GM21423 (cell line): ENCODE measurements around the gene ETV7.
"Not testable (repeated sequence)": the region's sequence is repeated elsewhere in the genome, so short reads cannot be mapped to it uniquely, and the experiment has no call there.

Experiments used
- ATAC-seq: cut with Tn5 transposase; IDR thresholded peaks from one replicate; pipeline ENCODE4 v1.9.1; 2021; ENCODE audit warnings: mild to moderate bottlenecking, moderate library complexity; ENCODE audit not compliant: unreplicated experiment

Gene ETV7

DNA sequence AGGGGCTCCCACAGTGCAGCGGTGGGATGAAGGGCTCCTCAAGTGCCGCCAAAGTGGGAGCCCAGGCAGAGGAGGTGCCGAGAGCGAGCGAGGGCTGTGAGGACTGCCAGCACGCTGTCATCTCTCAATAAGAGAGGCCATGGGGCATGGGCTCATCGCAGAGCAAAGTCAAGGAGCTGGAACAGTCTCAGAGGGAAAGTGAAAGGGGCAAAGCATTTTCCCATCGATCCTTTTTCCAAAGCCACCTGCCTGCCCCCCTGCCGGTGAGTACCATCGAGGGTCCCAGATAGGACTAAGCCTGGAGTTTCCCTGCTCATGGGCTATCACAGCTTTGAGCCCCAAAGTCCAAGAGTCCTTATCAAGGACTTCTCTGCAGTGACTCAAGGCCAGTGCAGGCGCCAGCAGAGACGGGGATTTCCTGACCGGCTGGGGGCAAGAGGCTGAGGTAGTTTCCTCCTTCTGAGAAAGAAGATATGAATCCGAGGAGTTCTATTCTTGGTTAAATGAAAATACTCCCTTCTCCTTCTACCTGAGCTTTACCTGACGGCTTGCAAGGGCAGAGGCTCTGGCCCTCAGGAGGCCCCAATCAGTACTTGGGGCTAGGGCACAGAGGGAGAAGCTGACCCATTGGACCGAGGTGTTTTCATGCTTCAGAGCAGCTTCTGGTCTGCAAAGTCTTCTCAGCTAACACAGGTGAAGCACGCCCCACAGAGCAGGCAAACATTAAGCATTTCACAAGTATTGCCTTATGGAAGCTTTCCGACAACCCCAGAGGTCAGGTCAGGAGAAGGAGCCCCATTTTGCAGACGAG lies 22.6 kb downstream of the ETV7 start:
- no peak for ATAC-seq

DNA sequence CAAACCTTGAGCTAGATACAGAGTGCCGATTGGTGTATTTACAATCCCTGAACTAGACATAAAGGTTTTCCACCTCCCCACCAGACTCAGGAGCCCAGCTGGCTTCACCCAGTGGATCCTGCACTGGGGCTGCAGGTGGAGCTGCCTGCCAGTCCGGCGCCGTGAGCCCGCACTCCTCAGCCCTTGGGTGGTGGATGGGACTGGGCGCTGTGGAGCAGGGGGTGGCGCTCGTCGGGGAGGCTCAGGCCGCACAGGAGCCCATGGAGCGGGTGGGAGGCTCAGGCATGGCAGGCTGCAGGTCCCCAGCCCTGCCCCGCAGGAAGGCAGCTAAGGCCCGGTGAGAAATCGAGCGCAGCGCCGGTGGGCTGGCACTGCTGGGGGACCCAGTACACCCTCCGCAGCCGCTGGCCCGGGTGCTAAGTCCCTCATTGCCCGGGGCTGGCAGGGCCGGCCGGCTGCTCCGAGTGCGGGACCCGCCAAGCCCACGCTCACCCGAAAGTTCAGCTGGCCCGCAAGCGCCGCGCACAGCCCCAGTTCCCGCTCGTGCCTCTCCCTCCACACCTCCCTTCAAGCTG lies 23.3 kb downstream of the ETV7 start:
- not testable (repeated sequence) for ATAC-seq

DNA sequence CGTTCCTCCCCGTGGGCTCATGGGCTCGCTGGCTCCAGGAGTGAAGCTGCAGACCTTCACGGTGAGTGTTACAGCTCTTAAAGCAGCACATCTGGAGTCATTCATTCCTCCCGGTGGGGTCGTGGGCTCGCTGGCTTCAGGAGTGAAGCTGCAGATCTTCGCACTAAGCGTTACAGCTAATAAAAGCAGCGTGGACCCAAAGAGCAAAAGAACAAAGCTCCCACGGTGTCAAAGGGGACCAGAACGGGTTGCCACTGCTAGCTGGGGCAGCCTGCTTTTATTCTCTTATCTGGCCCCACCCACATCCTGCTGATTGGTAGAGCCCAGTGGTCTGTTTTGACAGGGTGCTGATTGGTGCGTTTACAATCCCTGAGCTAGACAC lies 24.1 kb downstream of the ETV7 start:
- ATAC-seq = not testable (repeated sequence)

DNA sequence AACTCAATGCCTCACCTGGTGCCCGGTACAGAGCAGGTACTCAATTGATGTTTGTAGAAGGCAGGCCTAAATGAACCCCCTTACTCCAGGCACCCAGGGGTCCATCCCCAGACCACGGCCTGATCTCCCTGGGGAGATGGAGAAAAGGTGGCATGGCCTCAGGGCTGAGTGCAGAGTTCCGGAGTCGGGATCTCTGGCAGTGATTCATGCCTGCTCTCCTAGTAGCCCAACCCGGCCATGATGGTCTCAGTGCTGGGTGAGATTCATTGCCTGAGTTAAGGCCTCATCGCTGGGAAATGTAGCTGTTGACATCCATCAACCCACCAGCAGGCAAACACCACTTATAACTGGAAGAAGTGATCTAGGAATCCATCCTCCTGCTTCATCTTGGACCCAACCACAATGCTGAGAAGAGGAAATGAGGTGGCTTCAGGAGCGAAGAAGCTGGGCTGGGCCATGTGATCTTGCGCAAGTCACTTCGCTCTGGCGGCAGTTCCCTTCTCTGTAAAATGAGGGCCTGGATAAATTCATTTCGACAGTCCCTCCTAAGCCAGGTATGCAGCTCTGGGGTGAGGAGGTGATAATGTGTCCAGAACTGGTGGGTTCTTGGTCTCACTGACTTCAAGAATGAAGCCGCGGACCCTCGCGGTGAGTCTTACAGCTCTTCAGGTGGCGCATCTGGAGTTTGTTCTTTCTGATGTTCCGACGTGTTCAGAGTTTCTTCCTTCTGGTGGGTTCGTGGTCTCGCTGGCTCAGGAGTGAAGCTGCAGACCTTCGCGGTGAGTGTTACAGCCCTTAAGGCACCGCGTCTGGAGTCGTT lies 24.7 kb downstream of the ETV7 start:
- ATAC-seq = no peak

DNA sequence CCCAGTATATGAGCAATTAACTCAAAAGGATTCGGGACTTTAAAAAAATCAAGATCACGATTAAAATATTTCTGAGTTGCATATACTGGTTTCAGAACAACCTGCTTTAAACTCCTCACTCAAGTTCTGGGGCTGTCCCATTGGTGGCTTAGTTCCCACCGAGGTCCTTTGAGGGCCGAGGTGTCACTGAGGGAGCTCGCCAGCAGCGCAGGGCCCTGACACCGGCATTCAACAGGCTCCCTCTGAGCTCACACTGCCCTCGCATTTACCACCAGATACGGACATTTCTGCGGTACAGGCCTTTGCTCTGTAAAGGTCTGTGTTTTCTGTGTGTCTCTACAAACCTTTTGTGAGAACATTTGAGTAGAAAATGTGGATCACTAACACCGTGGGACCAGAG lies 26.4 kb downstream of the ETV7 start:
- no peak for ATAC-seq

DNA sequence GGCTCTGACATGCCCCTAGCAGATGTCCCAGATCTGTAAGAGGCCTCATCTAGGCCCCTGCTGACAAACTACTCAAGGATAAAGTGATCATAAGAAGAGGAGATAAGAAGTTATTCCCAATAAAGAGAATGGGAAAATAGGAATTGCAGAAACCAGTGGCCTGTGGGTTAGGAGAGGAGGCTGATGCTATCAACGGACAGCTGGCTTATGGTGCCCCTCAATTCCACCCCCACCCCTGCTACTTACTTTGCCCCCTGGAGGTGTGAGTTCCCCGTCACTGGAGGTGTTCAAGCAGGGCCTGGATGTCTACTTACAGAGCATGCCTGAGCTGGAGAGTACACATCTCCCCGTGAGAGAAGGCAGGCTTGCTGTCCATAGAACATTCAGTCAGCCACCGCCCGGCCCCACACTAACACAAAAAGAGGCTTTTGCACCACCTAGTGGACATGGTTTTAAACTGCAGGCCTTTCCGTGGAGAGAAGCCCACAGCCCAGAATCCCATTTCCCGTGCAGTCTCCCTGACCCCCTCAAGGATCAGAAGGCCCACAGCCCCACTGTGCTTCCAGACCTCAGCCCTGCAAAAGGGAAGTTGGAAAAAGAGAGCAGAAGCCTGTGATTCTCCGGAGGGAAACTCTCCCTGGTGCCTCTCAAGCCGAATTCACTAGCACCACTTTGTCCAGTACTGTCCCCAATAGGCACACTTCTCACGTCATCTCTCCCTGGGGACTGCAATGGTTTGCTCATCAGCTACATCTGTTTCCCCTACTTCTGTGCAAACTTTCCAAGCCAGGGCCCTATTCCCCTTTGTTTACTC lies 27.0 kb downstream of the ETV7 start:
- ATAC-seq = peak; percentile 45

DNA sequence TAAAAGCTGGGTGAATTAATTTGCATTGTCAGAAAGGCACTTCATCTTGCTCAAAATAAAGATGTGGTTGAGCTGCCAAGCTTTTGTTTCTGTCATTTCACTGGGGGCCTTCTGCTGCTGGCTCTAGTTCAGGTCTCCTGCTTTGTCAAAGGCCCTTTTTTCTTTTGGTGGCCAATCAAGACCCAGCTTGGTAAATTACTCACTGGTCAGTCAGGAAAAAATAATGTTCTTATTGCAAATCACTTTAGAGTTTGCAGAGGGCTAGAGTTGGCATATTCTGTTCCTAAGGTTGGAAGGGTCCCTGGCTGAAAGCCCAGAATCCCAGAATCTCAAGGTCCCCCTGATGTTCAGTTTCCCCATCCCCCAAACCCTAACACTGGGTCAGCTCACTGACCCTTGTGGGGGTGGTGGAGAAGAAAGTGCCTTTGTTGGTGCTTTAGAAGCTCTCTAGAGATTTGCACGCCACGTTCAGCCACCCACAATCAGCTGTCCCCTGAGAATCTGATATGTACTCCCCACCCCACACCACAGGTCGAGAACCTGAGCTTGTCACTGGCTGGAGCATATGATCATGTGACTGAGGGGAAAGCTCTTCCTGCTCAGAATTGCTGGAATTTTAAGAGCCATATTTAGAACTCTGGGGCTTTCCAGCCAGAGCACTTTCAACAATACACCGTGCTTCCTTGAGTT lies 29.1 kb downstream of the ETV7 start:
- no peak for ATAC-seq

DNA sequence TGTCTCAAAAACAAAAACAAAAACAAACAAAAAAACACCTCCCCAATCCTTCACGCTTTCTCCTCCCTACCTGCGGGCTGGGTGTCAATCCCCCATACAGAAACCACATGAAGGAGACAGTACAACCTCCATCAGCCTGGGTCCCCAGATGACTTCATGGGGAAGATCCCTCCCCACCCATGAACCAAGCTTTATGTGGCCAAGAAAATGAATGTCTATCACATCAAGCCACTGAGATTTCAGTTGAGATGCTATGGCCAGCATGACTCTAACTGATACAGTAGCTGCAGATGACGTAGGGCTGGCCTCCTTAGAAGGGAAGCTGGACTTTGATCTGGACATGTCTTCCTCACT lies 29.6 kb downstream of the ETV7 start:
- no peak for ATAC-seq

DNA sequence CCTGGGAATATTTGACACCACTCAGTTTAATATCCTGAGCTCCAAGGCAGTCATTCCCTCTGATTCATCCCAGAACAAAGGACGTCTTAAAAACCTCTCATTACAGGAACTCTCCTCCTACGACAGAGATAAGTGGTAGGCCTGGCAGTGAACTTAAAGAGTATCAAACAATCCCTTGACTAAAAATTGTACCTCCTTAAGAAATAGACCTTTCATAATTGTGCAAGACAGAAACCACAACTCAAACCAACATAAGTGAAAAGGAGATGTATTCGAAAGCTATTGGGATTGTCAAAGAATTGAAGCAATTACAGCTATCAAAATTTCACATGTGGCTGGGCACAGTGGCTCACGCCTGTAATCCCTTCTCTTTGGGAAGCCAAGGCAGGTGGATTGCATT lies 31.6 kb downstream of the ETV7 start:
- ATAC-seq = no peak

DNA sequence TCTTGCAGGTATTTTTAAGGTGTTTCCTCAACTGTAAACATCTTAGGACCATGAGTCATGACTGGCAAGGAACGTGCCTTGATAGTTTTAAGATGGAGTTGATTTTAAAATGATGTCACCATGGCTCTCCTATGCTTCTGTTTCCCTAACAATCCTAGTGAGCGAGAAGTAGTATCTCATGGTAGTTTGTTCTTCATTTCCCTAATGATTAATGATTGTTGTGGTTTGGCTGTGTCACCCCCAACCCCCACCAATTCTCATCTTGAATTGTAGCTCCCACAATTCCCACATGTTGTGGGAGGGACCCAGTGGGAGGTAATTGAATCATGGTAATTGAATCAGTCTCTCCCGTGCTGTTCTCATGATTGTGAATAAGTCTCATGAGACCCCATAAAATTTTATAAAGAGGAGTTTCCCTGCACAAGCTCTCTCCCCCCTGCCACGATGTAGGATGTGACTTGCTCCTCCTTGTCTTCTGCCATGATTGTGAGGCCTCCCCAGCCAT lies 34.0 kb downstream of the ETV7 start:
- ATAC-seq = no peak

DNA sequence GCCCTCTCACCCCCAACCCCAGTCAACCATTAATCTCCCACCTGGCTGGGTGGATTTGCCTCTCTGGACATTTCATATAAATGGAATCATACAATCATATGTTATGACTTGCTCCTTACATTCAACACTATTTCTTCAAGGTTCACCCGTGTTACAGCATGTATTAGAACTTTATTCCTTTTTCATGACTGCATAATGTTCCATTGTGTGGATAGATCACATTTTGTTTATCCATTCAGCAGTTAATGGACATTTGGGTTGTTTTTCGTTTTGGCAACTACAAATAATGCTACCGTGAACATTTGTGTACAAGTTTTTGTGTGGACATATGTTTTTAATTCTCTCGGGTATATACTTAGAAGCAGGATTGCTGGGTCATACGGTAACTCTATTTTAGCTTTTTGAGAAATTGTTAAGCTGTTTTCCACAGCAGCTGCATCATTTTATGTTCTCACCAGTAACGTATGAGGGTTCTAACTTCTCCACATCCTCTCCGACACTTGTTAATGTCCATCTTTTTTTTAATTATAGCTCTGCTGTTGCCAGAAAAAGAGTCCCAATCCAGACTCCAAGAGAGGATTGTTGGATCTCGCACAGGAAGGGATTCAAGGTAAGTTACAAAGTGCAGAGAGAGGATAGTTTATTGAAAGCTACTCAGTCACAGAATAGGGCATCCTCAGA lies 34.9 kb downstream of the ETV7 start:
- ATAC-seq = no peak

DNA sequence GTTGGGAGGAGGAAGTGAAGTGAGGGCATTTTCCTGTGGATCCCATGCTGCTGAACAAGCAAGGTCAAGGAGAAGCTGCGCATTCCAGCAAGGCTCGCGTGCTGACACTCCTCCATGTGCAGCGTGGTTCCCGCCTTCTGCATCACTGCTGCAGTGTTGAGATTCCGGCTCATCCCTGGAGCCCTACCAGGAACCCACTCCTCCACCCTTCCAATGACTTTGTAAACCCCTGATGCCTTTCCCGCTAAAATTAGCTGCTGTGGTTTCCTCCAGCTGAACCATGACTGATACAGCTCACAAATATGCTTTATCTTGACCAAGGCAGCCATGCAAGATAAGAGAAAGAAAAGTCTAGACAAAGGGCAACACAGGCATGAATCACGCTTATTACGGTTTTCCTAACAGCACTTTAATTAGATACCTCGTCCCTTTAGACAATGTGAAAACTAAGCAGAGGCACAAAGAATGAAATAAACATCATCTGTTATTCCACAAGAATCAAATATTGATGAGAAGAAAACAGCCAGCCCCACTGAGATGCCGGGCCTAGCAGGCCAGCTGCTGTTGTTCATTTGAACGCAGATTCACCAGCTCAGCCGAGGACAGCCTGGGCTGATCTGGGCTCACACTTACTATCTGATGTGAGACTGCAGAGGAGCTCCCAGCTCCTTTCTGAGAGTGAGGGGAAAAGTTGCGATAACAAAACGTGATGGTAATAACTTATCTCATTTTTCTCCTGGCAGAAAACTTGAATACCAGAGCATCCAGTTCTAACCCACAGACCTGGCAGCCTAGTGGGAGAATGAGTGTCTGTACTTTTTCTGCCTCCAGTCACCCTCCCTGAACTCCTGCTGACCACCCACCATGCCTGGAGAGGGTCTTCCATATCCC lies 36.5 kb downstream of the ETV7 start:
- no peak for ATAC-seq

DNA sequence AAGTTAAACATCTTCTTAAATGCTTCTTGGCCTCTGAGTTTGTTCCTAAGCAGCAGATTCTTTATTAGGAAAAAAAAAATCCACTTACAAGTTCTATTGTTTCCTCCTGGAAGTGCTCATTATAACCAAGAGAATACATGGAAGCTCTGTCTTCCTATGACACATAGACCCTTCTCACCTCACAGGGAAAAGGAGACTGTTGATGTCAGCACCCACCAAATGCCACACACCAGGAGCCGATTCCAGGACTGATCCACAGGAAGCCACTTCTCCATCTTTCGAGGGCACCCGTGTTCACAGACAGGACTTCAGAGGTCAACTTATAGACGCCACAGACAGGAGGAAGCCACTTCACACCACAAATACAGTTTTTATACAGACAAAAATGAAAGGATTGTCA lies 37.4 kb downstream of the ETV7 start:
- ATAC-seq = no peak

DNA sequence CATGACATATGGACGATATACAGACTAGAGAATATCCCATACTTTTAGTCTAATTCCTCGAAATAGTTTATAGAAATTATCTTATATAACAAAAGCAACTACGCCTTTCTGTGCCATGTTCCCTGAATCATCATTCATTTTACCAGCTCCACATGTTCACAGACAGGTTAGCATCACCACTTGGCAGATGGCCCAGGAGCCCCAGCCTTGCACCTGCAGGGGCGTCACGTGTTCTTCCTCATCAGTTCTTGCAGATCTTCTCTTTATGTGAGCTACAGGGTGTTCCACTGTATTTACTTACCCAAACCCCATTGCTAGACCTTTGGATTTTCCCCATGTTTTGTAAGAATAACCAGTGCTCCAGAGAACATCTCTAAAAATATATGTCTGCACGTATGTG lies 38.2 kb downstream of the ETV7 start:
- no peak for ATAC-seq

DNA sequence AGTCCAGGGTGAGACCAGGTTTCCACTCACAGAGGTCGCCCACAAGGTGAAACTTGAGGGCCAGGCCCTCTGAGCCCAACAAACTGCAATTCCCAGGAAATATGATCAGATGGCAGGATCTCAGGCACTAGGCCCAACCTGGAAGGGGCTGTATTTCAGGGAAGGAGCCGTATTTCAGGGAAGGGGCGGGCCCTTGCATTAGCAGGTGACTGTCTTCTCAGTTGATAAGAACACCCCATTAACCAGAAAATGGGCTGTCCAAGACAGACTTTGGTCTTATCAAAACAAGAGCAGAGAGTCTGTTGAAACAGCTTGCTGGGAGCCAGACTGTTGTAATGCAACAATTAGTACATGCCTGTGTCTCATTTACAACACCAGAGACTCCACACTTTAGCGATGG lies 39.8 kb downstream of the ETV7 start:
- ATAC-seq = no peak

DNA sequence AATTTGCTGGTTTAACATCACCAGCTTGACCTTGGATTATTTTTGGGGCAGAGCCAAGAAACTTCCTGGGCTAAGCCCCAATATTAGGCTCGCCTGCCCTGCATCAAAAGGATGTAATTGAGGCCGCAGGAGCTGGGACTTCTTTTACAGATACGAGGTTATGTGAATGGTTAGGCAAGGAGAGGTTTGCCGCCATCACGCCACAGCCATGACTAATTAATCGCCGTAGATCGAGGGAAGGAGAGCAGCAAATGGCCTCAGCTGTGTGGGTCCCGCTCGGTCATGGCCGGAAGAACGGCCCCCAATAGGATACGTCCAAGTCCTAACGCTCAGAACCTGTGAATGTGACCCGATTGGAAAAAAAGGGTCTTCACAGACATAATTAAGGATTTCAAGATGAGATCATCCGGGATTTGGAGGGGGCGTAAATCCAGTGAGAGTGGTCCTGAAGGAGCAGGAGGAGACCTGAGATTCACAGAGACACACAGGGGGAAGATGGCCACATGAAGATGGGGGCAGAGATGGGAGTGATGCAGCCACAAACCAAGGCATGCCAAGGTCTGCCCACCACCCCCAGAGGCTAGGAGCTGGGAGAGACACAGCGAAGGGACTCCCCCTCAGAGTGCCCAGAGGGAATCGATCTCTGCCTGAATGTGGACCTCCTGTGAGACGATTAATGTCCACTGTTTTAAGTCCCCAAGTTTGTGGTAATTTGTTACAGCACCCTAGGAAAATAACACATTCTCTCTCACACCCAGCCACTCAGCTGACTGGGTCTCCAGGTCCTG lies 40.8 kb downstream of the ETV7 start:
- ATAC-seq = no peak

DNA sequence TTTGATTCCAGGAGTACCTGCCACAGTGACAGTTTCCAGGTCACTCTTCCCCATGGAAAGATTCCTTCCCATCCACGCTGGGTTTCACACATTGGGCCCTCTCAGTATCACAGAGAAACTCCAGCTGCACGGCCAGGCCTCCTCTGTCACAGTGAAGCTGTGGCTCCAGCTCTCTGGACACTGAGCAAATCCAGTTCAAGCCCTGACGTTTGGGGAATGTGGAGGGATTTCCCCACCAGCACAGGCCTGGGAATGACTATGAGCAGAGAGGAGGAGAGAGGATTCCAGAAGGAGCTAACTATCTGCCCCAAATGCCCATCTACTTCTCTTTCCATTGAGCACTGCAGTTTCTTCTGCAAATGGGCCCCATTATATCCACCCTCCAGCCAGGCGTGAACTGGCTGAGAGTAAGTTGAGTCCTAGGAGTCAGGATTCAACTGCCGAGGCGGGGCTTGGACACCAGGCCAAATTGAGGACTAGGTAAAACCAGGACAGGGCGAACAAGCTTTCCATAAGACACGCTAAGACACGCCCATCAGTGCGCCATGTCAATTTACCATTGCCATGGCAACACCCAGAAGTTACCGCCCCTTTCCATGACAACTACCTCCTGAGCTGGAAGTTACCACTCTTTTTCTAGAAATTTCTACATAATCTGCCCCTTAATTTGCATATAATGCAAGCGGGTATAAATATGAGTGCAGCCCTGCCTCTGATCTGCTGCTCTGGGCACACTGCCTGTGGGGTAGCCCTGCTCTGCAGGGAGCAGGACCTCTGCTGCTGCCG lies 41.6 kb downstream of the ETV7 start:
- no peak for ATAC-seq
